Loucy (cell line): Measurements from ENCODE around the gene C21orf58.

ENCODE experiments used
- H2AFZ ChIP-seq: fragments of 200-600 bp; sonication (generic); 2 replicates; pipeline ENCODE4 v1.6.0; 2016; ENCODE audit warnings: antibody characterized with exemption, mild to moderate bottlenecking, low read length, moderate library complexity
- H3F3A ChIP-seq: fragments of 200-600 bp; 2 replicates; pipeline ENCODE4 v1.6.0; 2016; ENCODE audit warnings: antibody characterized with exemption, low read depth, mild to moderate bottlenecking
- H3K27me3 ChIP-seq: fragments of 200-600 bp; sonication (generic); 2 replicates; pipeline ENCODE4 v1.6.1; 2014; ENCODE audit warnings: low read length, mild to moderate bottlenecking; ENCODE audit not compliant: insufficient read depth, poor library complexity, severe bottlenecking
- H3K36me3 ChIP-seq: fragments of 200-600 bp; sonication (generic); 2 replicates; pipeline ENCODE4 v1.6.1; 2016; ENCODE audit warnings: low read length; ENCODE audit not compliant: insufficient read depth
- H3K4me1 ChIP-seq: fragments of 200-600 bp; sonication (generic); 2 replicates; pipeline ENCODE4 v1.5.1; 2014; ENCODE audit warnings: low read length, mild to moderate bottlenecking; ENCODE audit not compliant: insufficient read depth, poor library complexity, severe bottlenecking
- H3K4me2 ChIP-seq: fragments of 200-600 bp; sonication (generic); 2 replicates; pipeline ENCODE4 v1.6.0; 2014; ENCODE audit warnings: antibody characterized with exemption, low read length, low read depth, mild to moderate bottlenecking; ENCODE audit not compliant: poor library complexity, severe bottlenecking
- H3K4me3 ChIP-seq: fragments of 200-600 bp; sonication (generic); 2 replicates; pipeline ENCODE4 v1.5.1; 2014; ENCODE audit warnings: low read length, mild to moderate bottlenecking, mixed read lengths; ENCODE audit not compliant: poor library complexity, severe bottlenecking
- H3K79me2 ChIP-seq: fragments of 200-600 bp; sonication (generic); 2 replicates; pipeline ENCODE4 v1.6.1; 2014; ENCODE audit warnings: low read length; ENCODE audit not compliant: insufficient read depth
- H3K9ac ChIP-seq: fragments of 200-600 bp; sonication (generic); 2 replicates; pipeline ENCODE4 v1.6.0; 2014; ENCODE audit warnings: mild to moderate bottlenecking, low read depth, low read length, moderate library complexity; ENCODE audit not compliant: poor library complexity, severe bottlenecking
- H3K9me2 ChIP-seq: fragments of 200-600 bp; sonication (generic); replicated peaks from 2 replicates; pipeline ENCODE4 v1.6.1; 2016; ENCODE audit warnings: low read depth, low read length, mixed read lengths
- H3K9me3 ChIP-seq: fragments of 200-600 bp; sonication (generic); 2 replicates; pipeline ENCODE4 v1.6.1; 2014; ENCODE audit warnings: mild to moderate bottlenecking, antibody characterized with exemption, low read length, low read depth; ENCODE audit not compliant: insufficient read depth
- H4K20me1 ChIP-seq: fragments of 200-600 bp; sonication (generic); 2 replicates; pipeline ENCODE4 v1.6.0; 2014; ENCODE audit warnings: antibody characterized with exemption, low read length, mild to moderate bottlenecking; ENCODE audit not compliant: insufficient read depth, poor library complexity, severe bottlenecking
- CTCF ChIP-seq: fragments of 200-600 bp; sonication (generic); conservative IDR thresholded peaks from 2 replicates; pipeline ENCODE4 v1.5.1; 2014; ENCODE audit warnings: mild to moderate bottlenecking, antibody characterized with exemption, low read length
- EZH2phosphoT487 ChIP-seq: fragments of 200-600 bp; IDR thresholded peaks from 2 replicates; pipeline ENCODE4 v1.6.1; 2018; ENCODE audit warnings: antibody characterized with exemption, mild to moderate bottlenecking, moderate library complexity, borderline replicate concordance

C21orf58 gene

GRCh38 chr21:46295177-46295770 lies 28.4 kb downstream of the C21orf58 start:
- TF ChIP-seq CTCF (no peak), EZH2phosphoT487 (no peak)
- Histone ChIP-seq H3K4me1 (peaks cover 21% of the 10 kb centered on the region), H3K9ac (peak overlapping the region; percentile 44), H2AFZ (no peak overlapping the region), H3K79me2 (no peaks in the 10 kb centered on the region), H3K9me2 (no peaks in the 10 kb centered on the region), H3F3A (no peaks in the 10 kb centered on the region), H3K4me2 (peak overlapping the region; percentile 48), H4K20me1 (no peaks in the 10 kb centered on the region), H3K27me3 (no peaks in the 10 kb centered on the region), H3K36me3 (peaks cover 12% of the 10 kb centered on the region; the same call in 1 of the 2 replicates), H3K9me3 (no peaks in the 10 kb centered on the region), H3K4me3 (peak overlapping the region; percentile 49)

- H3K4me2 ChIP-seq, result peak overlapping the region; percentile 48
- no peak for TF ChIP-seq EZH2phosphoT487
- no peak for TF ChIP-seq CTCF
These were observed 29.0 kb downstream of the C21orf58 start for GRCh38 chr21:46294647-46295176.

GRCh38 chr21:46291561-46291960 lies 32.1 kb downstream of the C21orf58 start:
- H3K27me3 ChIP-seq, result no peaks in the 10 kb centered on the region
- H3K79me2 ChIP-seq, result peaks cover 6% of the 10 kb centered on the region; the same call in 1 of the 2 replicates
- H3K9me2 ChIP-seq, result no peaks in the 10 kb centered on the region
- H3K9me3 ChIP-seq, result no peaks in the 10 kb centered on the region
- no peaks in the 10 kb centered on the region for H3K36me3 ChIP-seq
- TF ChIP-seq EZH2phosphoT487 (no peak), CTCF (no peak)
- H3K4me2 ChIP-seq, result peak overlapping the region; percentile 7
- no peaks in the 10 kb centered on the region for H4K20me1 ChIP-seq
- H3K4me3 ChIP-seq, result no peak overlapping the region
- no peak overlapping the region for H3K9ac ChIP-seq
- H2AFZ ChIP-seq, result no peak overlapping the region
- 0 out of 2 replicates have a peak, but pooled peaks cover 2% of the 10 kb centered on the region for H3F3A ChIP-seq
- H3K4me1 ChIP-seq, result peaks cover 29% of the 10 kb centered on the region

More at GRCh38 chr21:46294647-46295176, 29.0 kb downstream of the C21orf58 start:
- Histone ChIP-seq H3K9ac (peak overlapping the region; percentile 44), H3K27me3 (no peaks in the 10 kb centered on the region), H3K9me3 (no peaks in the 10 kb centered on the region), H3K4me1 (peaks cover 21% of the 10 kb centered on the region), H2AFZ (no peak overlapping the region), H3F3A (no peaks in the 10 kb centered on the region), H3K36me3 (peaks cover 7% of the 10 kb centered on the region; the same call in 1 of the 2 replicates), H3K79me2 (no peaks in the 10 kb centered on the region), H3K4me3 (peak overlapping the region; percentile 49), H4K20me1 (no peaks in the 10 kb centered on the region), H3K9me2 (no peaks in the 10 kb centered on the region)
